ENCODE measurements around the gene OR51S1. TPM values are rescaled to one million over a fixed set of nuclear protein-coding genes. Genes with fewer than 3 reads are reported as not detected.
A peak's percentile ranks its signal among the peaks of the same experiment; 100 is the strongest.

Gene OR51S1
- total RNA-seq, result not detected
- long read RNA-seq, donor 1, result 0 reads
- long read RNA-seq, donor 2, result 0 reads

DNA sequence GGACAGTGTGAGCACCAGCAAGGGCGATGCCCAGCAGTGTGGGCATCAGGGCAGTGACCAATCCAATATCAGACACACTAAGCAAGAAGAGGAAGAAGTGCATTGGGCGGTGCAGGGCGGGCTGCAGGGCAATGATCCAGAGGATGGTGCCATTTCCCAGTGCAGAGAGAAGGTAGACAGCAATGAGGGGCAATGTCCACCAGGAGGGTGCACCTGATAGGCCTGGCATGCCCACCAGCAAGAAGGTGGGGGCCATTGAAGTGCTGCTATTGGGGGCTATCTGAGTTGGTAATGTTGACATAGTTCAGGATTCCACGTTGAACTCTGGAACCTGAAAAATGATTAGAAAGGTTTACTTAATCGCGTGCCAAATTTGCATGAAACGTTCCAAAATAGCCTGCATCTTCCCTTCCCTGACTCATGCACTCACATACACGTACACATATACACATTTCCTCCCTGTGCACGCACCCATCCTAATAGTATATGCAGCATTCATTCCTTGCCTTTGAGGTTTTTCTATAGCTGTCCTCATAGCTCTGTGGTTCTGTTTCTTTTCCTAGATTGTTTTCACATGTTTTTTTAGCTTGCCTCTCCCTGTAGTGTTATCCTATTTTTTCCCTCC, at the start of gene OR51S1:
Gene OR51S1 (minus strand): TSS at position 301 of the 625 bp plus-strand sequence. CDS start 0 bp downstream, at position 301.
- TF ChIP-seq CTCF (IDR thresholded peaks at IDR 0.05), result no peak
- ATAC-seq (no peak), DNase-seq (no peak)
- no peak within 1 kb of the TSS for H3K4me3 ChIP-seq
- H3K36me3 ChIP-seq (ENCODE audit: low read depth), result no peaks in the 10 kb centered on the region
- no peaks in the 10 kb centered on the region for H3K4me1 ChIP-seq (ENCODE audit: low read depth)
- no peaks in the 10 kb centered on the region for H3K9me3 ChIP-seq
- intact Hi-C loops (cut with DNase I, micrococcal nuclease), result no loop called here

- Histone ChIP-seq H3K9me3 (no peaks in the 10 kb centered on the region), H3K36me3 (ENCODE audit: low read depth) (no peaks in the 10 kb centered on the region), H3K4me1 (ENCODE audit: low read depth) (no peaks in the 10 kb centered on the region), H3K4me3 (no peak overlapping the region)
- ATAC-seq, result no peak
- TF ChIP-seq CTCF (IDR thresholded peaks at IDR 0.05), result no peak
- no peak for DNase-seq
- intact Hi-C loops (cut with DNase I, micrococcal nuclease), result no loop called here
These were observed 43.1 kb upstream of the OR51S1 start for GRCh38 chr11:4891996-4892640.

DNA sequence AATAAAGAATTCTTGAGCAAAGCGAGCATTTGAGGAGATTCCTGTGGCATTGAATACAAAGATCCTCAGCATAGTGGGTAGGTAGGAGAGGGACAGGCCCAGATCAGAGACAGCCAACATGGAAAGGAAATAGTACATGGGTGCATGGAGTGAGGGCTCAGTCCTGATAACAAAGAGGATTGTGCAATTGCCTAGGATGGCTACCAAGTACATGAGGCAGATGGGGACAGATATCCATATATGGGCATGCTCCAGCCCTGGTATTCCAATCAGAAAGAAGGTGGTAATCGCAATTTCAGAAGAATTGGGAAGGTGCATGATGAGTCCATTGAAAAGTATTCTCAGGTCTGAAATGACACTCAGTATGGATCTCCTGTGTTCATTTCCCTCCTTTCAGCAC, 41.3 kb upstream of the OR51S1 start:
- Histone ChIP-seq H3K4me3 (no peak overlapping the region), H3K36me3 (ENCODE audit: low read depth) (no peaks in the 10 kb centered on the region), H3K4me1 (ENCODE audit: low read depth) (no peaks in the 10 kb centered on the region), H3K9me3 (no peaks in the 10 kb centered on the region)
- TF ChIP-seq CTCF (IDR thresholded peaks at IDR 0.05), result no peak
- ATAC-seq (no peak), DNase-seq (no peak)
- intact Hi-C loops (cut with DNase I, micrococcal nuclease), result no loop called here

- DNase-seq (no peak), ATAC-seq (no peak)
- Histone ChIP-seq H3K36me3 (ENCODE audit: low read depth) (no peaks in the 10 kb centered on the region), H3K4me3 (no peak overlapping the region), H3K4me1 (ENCODE audit: low read depth) (no peaks in the 10 kb centered on the region), H3K9me3 (no peaks in the 10 kb centered on the region)
- TF ChIP-seq CTCF (IDR thresholded peaks at IDR 0.05), result no peak
- intact Hi-C loops (cut with DNase I, micrococcal nuclease), result no loop called here
These were observed 38.6 kb upstream of the OR51S1 start for GRCh38 chr11:4887591-4887990.

DNA sequence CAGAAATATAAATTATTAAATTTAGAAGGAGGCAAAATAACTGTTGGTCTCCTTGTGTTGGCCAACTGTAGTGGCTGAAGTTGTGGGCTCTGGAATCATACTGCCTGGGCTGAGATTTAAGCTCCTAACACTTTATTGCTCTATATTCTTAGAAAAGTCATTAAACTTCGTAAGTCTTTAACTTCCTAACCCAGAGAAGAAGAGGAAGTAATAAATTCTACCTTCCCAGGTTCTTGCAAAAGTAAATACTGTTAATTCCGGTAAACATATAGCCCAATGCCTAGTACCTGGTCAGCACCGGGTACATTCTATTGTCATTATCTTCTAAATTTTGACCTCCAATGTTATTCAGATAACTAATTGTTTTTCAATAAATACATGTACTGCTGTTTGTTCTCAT, 37.2 kb upstream of the OR51S1 start:
- no peaks in the 10 kb centered on the region for H3K36me3 ChIP-seq (ENCODE audit: low read depth)
- H3K4me1 ChIP-seq (ENCODE audit: low read depth), result no peaks in the 10 kb centered on the region
- H3K4me3 ChIP-seq, result no peak overlapping the region
- intact Hi-C loops (cut with DNase I, micrococcal nuclease), result no loop called here
- DNase-seq, result no peak
- ATAC-seq, result peak; percentile 69
- TF ChIP-seq CTCF (IDR thresholded peaks at IDR 0.05), result no peak
- H3K9me3 ChIP-seq, result no peaks in the 10 kb centered on the region
